ENCODE results near the gene FHOD3. TPM values are rescaled to one million over a fixed set of nuclear protein-coding genes. Genes with fewer than 3 reads are reported as not detected.

The FHOD3 gene
- total RNA-seq, 4 donors from 2014 or later, result 24.1 to 51.4 (median 33.8) TPM

DNA sequence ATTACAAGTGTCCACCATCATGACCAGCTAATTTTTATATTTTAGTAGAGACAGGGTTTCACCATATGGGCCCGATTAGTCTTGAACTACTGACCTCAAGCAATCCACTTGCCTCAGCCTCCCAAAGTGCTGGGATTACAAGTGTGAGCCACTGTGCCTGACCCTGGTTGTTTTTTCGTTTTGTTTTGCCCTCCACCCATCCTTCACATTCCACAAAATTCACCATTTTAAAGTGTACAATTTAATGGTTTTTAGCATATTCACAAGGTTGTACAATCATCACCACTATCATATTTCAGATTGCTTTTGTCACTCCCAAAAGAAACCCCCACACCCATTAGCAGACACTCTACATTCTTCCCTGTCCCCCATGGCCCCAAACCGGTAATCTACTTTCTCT is 316.3 kb downstream of the FHOD3 start:
- TF ChIP-seq POLR2A (IDR thresholded peaks at IDR 0.05; ENCODE audit: low read depth) (no peak), EP300 (IDR thresholded peaks at IDR 0.05) (no peak), CTCF (IDR thresholded peaks at IDR 0.05) (no peak), POLR2AphosphoS5 (IDR thresholded peaks at IDR 0.05) (no peak)
- H3K4me3 ChIP-seq, result no peak overlapping the region
- no peaks in the 10 kb centered on the region for H3K4me1 ChIP-seq
- no peak for DNase-seq (ENCODE audit: extremely low spot score)
- intact Hi-C loops (cut with DNase I), result no loop called here
- WGBS, result 89% methylated on average over 3 of the region's 3 CpGs
- H3K27me3 ChIP-seq, result no peaks in the 10 kb centered on the region
- no peak overlapping the region for H3K27ac ChIP-seq (replicated peaks in 1 of 4)
- no peaks in the 10 kb centered on the region for H3K9me3 ChIP-seq
- H3K36me3 ChIP-seq, result peaks cover 0 to 15% (median 0%) of the 10 kb centered on the region in 4 donors

- Histone ChIP-seq H3K36me3 (no peaks in the 10 kb centered on the region), H3K27me3 (no peaks in the 10 kb centered on the region), H3K4me3 (no peak overlapping the region), H3K27ac (replicated peaks in 1 of 4) (no peak overlapping the region), H3K4me1 (peaks cover 0 to 12% (median 0%) of the 10 kb centered on the region in 4 donors), H3K9me3 (no peaks in the 10 kb centered on the region)
- TF ChIP-seq CTCF (IDR thresholded peaks at IDR 0.05) (no peak), POLR2A (IDR thresholded peaks at IDR 0.05; ENCODE audit: low read depth) (no peak), POLR2AphosphoS5 (IDR thresholded peaks at IDR 0.05) (no peak), EP300 (IDR thresholded peaks at IDR 0.05) (no peak)
- intact Hi-C loops (cut with DNase I), result no loop called here
- DNase-seq (ENCODE audit: extremely low spot score), result no peak
- 40% methylated on average over 2 of the region's 2 CpGs for WGBS
Measured at GRCh38 chr18:36620788-36621187, 323.3 kb downstream of the FHOD3 start.

- Histone ChIP-seq H3K27ac (replicated peaks in 1 of 4) (no peak overlapping the region), H3K9me3 (no peaks in the 10 kb centered on the region), H3K4me1 (peaks cover 0 to 16% (median 0%) of the 10 kb centered on the region in 4 donors), H3K4me3 (no peak overlapping the region), H3K27me3 (no peaks in the 10 kb centered on the region), H3K36me3 (no peaks in the 10 kb centered on the region)
- TF ChIP-seq POLR2A (IDR thresholded peaks at IDR 0.05; ENCODE audit: low read depth), result no peak
- no peak for TF ChIP-seq EP300 (IDR thresholded peaks at IDR 0.05)
- no peak for TF ChIP-seq POLR2AphosphoS5 (IDR thresholded peaks at IDR 0.05)
- no peak for TF ChIP-seq CTCF (IDR thresholded peaks at IDR 0.05)
- no peak for DNase-seq (ENCODE audit: extremely low spot score)
- WGBS, result 88% methylated on average over 5 of the region's 5 CpGs
- intact Hi-C loops (cut with DNase I), result no loop called here
Measured at GRCh38 chr18:36622610-36623009, 325.1 kb downstream of the FHOD3 start.

DNA sequence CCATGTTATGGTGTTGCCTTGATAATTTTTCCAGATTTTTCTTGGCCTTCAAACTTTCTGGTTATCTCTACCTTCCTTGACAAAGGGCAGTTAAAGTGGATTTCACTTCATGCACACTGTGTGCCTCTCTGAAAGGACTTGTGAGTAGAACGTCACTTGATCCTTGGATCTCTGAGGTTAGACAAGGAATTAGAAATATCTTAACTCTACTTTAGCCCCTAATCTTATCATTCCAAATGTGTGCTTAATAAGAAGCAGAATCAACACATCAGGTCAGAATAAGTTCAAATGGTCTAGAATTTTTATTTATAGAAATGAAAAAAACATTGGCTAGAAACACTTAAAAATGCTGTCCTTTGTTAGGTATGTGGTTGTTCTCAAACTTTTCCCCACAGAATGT is 325.6 kb downstream of the FHOD3 start:
- H3K4me1 ChIP-seq, result peaks cover 0 to 19% (median 0%) of the 10 kb centered on the region in 4 donors
- intact Hi-C loops (cut with DNase I), result no loop called here
- no peak for DNase-seq (ENCODE audit: extremely low spot score)
- no peak overlapping the region for H3K4me3 ChIP-seq
- H3K27ac ChIP-seq (replicated peaks in 1 of 4), result no peak overlapping the region
- H3K36me3 ChIP-seq, result no peaks in the 10 kb centered on the region
- TF ChIP-seq CTCF (IDR thresholded peaks at IDR 0.05) (no peak), EP300 (IDR thresholded peaks at IDR 0.05) (no peak), POLR2AphosphoS5 (IDR thresholded peaks at IDR 0.05) (no peak), POLR2A (IDR thresholded peaks at IDR 0.05; ENCODE audit: low read depth) (no peak)
- 85% methylated on average over 1 of the region's 1 CpG for WGBS
- no peaks in the 10 kb centered on the region for H3K9me3 ChIP-seq
- no peaks in the 10 kb centered on the region for H3K27me3 ChIP-seq

DNA sequence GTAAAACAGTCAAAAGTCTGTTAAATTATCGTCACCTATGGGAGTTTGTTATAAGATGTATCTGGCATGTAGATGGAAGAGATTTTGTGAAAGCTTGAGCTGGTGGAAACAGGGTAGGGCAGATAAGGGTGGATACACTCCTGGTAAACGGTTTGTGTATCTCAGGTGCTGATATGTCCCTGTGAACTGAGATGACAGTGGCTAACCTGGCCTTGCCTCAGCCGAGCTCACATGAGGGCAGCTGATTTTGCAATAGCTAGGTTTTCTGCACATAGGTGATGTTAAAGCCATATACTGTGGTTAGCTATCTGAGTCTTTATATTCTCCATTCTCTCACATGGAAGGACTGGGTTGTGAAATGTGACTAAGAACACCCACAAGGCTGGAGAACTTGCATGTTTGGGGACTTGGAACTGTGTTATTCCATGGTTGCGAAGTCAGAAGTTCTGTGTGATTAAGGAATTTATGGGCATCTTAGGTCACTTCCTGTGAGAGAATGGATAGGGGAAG is 326.2 kb downstream of the FHOD3 start:
- 86% methylated on average over 4 of the region's 4 CpGs for WGBS
- Histone ChIP-seq H3K9me3 (no peaks in the 10 kb centered on the region), H3K27ac (replicated peaks in 1 of 4) (no peak overlapping the region), H3K4me1 (peaks cover 0 to 25% (median 3%) of the 10 kb centered on the region in 4 donors), H3K27me3 (no peaks in the 10 kb centered on the region), H3K36me3 (no peaks in the 10 kb centered on the region), H3K4me3 (no peak overlapping the region)
- TF ChIP-seq POLR2A (IDR thresholded peaks at IDR 0.05; ENCODE audit: low read depth) (no peak), CTCF (IDR thresholded peaks at IDR 0.05) (no peak), EP300 (IDR thresholded peaks at IDR 0.05) (no peak), POLR2AphosphoS5 (IDR thresholded peaks at IDR 0.05) (no peak)
- no peak for DNase-seq (ENCODE audit: extremely low spot score)
- intact Hi-C loops (cut with DNase I), result no loop called here

Measured in esophagus muscularis mucosa (tissue), 4 donors.